GM19240 (cell line): ENCODE measurements around the gene FSTL5.
"Not testable (repeated sequence)": the region's sequence is repeated elsewhere in the genome, so short reads cannot be mapped to it uniquely, and the experiment has no call there.

Experiments
- DNase-seq: peaks from one replicate; pipeline ENCODE4 v3.0.0; 2011; ENCODE audit warnings: low spot score; ENCODE audit not compliant: insufficient read length

Gene FSTL5

GRCh38 chr4:162103908-162104307 is 59.9 kb downstream of the FSTL5 start:
- not testable (repeated sequence) for DNase-seq

GRCh38 chr4:162102713-162103112 is 61.1 kb downstream of the FSTL5 start:
- DNase-seq = no peak

GRCh38 chr4:162101337-162101736 is 62.5 kb downstream of the FSTL5 start:
- no peak for DNase-seq

GRCh38 chr4:162075726-162076125 is 88.1 kb downstream of the FSTL5 start:
- DNase-seq = no peak

GRCh38 chr4:162061214-162061613 is 102.6 kb downstream of the FSTL5 start:
- no peak for DNase-seq

GRCh38 chr4:162059656-162060055 is 104.1 kb downstream of the FSTL5 start:
- no peak for DNase-seq

- DNase-seq = no peak
Observed at GRCh38 chr4:162056990-162057389, 106.8 kb downstream of the FSTL5 start.

- DNase-seq = no peak
Observed at GRCh38 chr4:162046135-162046534, 117.7 kb downstream of the FSTL5 start.

GRCh38 chr4:162038112-162038511 is 125.7 kb downstream of the FSTL5 start:
- no peak for DNase-seq

GRCh38 chr4:162017863-162018262 is 145.9 kb downstream of the FSTL5 start:
- DNase-seq = no peak

GRCh38 chr4:162016991-162017390 is 146.8 kb downstream of the FSTL5 start:
- DNase-seq = no peak

- no peak for DNase-seq
Observed at GRCh38 chr4:162016219-162016618, 147.6 kb downstream of the FSTL5 start.

- DNase-seq = no peak
Observed at GRCh38 chr4:162015090-162015489, 148.7 kb downstream of the FSTL5 start.

- no peak for DNase-seq
Observed at GRCh38 chr4:162011089-162011488, 152.7 kb downstream of the FSTL5 start.

- DNase-seq = no peak
Observed at GRCh38 chr4:162010362-162010761, 153.4 kb downstream of the FSTL5 start.

- no peak for DNase-seq
Observed at GRCh38 chr4:161992317-161992716, 171.5 kb downstream of the FSTL5 start.

GRCh38 chr4:161991811-161992210 is 172.0 kb downstream of the FSTL5 start:
- DNase-seq = no peak

GRCh38 chr4:161990721-161991120 is 173.1 kb downstream of the FSTL5 start:
- DNase-seq = no peak

- no peak for DNase-seq
Observed at GRCh38 chr4:161988946-161989345, 174.9 kb downstream of the FSTL5 start.

GRCh38 chr4:161987611-161988010 is 176.2 kb downstream of the FSTL5 start:
- no peak for DNase-seq

- DNase-seq = no peak
Observed at GRCh38 chr4:161952382-161952781, 211.4 kb downstream of the FSTL5 start.

- DNase-seq = no peak
Observed at GRCh38 chr4:161949946-161950725, 213.7 kb downstream of the FSTL5 start.

GRCh38 chr4:161948026-161948770 is 215.6 kb downstream of the FSTL5 start:
- no peak for DNase-seq
